Lung (tissue), 12 donors: Measurements from ENCODE around the gene ACAD11. TPM values are rescaled to one million over a fixed set of nuclear protein-coding genes. Genes with fewer than 3 reads are reported as not detected.
A peak's percentile ranks its signal among the peaks of the same experiment; 100 is the strongest.

Source experiments
- ATAC-seq: fragments of 200-7000 bp; cut with Tn5 transposase; one replicate; pipeline ENCODE4 v1.9.1; 2020; ENCODE audit warnings: moderate number of reproducible peaks; ENCODE audit not compliant: insufficient read depth, low FRiP score
- DNase-seq, 3 donors: peaks; one replicate each; pipeline ENCODE4 v3.0.0-alpha.2; 2013 to 2017
- H3K27ac ChIP-seq, 2 donors: one replicate each; pipeline ENCODE4 v1.5.1; 2013; ENCODE audit warnings: mild to moderate bottlenecking in 2 of 2, moderate library complexity in 2 of 2, control low read depth in 1 of 2, inconsistent platforms in 1 of 2, low read depth in 1 of 2, low read length in 1 of 2
- H3K27me3 ChIP-seq, 3 donors: one replicate each; pipeline ENCODE4 v1.5.1; 2013; ENCODE audit warnings: low read length in 2 of 3; ENCODE audit not compliant: control insufficient read depth in 3 of 3, insufficient read depth in 3 of 3
- H3K36me3 ChIP-seq, 4 donors: one replicate each; pipeline ENCODE4 v1.5.1; 2013; ENCODE audit warnings: low read length in 4 of 4, mild to moderate bottlenecking in 1 of 4, moderate library complexity in 1 of 4; ENCODE audit not compliant: control insufficient read depth in 4 of 4, insufficient read depth in 4 of 4
- H3K4me1 ChIP-seq, 5 donors: one replicate each; pipeline ENCODE4 v1.5.1; 2013; ENCODE audit warnings: low read length in 5 of 5, mild to moderate bottlenecking in 2 of 5, moderate library complexity in 1 of 5; ENCODE audit not compliant: control insufficient read depth in 5 of 5, insufficient read depth in 5 of 5
- H3K4me3 ChIP-seq: one replicate; pipeline ENCODE4 v1.5.1; 2013; ENCODE audit warnings: mild to moderate bottlenecking, control low read depth, moderate library complexity
- H3K9ac ChIP-seq, 2 donors: one replicate each; pipeline ENCODE4 v1.5.1; 2013; ENCODE audit warnings: low read length in 2 of 2, control low read depth in 1 of 2; ENCODE audit not compliant: insufficient read depth in 1 of 2
- H3K9me3 ChIP-seq, 4 donors: one replicate each; pipeline ENCODE4 v1.5.1; 2013; ENCODE audit warnings: low read length in 3 of 4, mild to moderate bottlenecking in 1 of 4, moderate library complexity in 1 of 4; ENCODE audit not compliant: control insufficient read depth in 4 of 4, insufficient read depth in 3 of 4
- WGBS, 2 donors: extraction: QIAGEN DNeasy Blood & Tissue Kit; methylation state at CpG; one replicate each; pipeline ENCODE4 v1.1.7; 2013; 5-methylcytosine and 5-hydroxymethylcytosine counted together
- polyA plus RNA-seq, 2 donors: library from polyadenylated mRNA; stranded (reverse); fragments of 200-250 nt; gene quantifications; one replicate each; pipeline ENCODE4 v1.2.1, GENCODE V29; 2013
- total RNA-seq, 2 donors: library from RNA; depleted of rRNA in 1 of 2; stranded (reverse); fragments of >200 nt in 1 of 2; gene quantifications; one replicate each; pipeline ENCODE4 v1.2.1, GENCODE V29; 2014 to 2021
- TF ChIP-seq, protein P1 (sequence below): IDR thresholded peaks from 2 replicates; pipeline ENCODE4 v1.5.1; 2012; ENCODE audit warnings: mild to moderate bottlenecking; ENCODE audit errors: control extremely low read depth, extremely low read depth
- donor health status: control.
- donor health status: control.
- donor health status: Bipolar disorder and iron deficiency.
- donor health status: healthy.
- donor health status: DM: yes; HTN: yes; CAD: no.

ACAD11 gene
- total and polyA plus RNA-seq, 4 donors, result 6.3 to 34.2 (median 16.0) TPM

DNA sequence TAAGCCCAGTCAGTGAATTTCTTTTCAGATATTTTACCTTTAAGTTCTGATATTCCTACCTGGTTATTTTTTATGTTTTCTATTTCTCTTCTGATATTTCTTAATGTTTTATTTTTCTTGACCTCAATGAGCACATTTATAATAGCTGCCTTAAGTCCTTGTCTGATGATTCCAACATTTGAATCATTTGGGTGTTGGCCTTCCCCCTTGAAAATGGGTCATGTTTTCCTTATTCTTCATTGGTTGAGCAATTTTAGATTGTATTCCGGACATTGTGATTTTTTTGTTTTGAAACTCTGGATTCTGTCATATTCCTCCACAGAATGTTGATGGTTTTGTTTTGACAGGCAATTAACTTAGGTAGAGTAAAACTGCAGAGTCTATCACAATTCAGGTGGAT lies 72.2 kb downstream of the ACAD11 start:
- 95% methylated on average over 1 of the region's 1 CpG for WGBS, 2 donors
- DNase-seq, result no peak
- Histone ChIP-seq H3K27me3 (no peaks in the 10 kb centered on the region), H3K9me3 (no peaks in the 10 kb centered on the region), H3K36me3 (peaks cover 0 to 6% (median 0%) of the 10 kb centered on the region in 4 donors), H3K4me3 (no peak overlapping the region), H3K4me1 (no peaks in the 10 kb centered on the region), H3K9ac (no peak overlapping the region), H3K27ac (no peak overlapping the region)
- no peak for ATAC-seq
- TF ChIP-seq, protein P1, sequence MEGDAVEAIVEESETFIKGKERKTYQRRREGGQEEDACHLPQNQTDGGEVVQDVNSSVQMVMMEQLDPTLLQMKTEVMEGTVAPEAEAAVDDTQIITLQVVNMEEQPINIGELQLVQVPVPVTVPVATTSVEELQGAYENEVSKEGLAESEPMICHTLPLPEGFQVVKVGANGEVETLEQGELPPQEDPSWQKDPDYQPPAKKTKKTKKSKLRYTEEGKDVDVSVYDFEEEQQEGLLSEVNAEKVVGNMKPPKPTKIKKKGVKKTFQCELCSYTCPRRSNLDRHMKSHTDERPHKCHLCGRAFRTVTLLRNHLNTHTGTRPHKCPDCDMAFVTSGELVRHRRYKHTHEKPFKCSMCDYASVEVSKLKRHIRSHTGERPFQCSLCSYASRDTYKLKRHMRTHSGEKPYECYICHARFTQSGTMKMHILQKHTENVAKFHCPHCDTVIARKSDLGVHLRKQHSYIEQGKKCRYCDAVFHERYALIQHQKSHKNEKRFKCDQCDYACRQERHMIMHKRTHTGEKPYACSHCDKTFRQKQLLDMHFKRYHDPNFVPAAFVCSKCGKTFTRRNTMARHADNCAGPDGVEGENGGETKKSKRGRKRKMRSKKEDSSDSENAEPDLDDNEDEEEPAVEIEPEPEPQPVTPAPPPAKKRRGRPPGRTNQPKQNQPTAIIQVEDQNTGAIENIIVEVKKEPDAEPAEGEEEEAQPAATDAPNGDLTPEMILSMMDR, result no peak

DNA sequence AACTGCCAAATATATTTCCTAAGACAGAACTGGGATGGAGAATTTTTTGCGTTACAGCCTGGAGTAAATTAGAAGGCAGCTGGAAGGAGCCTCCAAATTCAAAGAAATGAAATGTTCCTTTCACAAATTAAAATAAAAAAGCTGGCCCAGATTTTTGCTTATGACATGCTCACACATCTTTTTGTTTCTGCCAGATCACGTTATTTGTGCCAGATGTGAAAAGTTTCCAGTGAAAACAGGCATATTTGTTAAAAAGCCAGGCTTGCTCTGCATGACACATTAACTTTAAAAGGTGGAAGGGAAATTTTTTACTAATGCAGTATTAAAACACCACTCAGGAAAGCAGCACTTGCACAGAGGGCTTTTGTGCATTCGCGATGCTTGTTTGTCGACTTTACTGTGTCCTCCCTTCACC lies 85.8 kb downstream of the ACAD11 start:
- H3K36me3 ChIP-seq, result peaks cover 3 to 10% (median 6%) of the 10 kb centered on the region in 4 donors
- no peaks in the 10 kb centered on the region for H3K27me3 ChIP-seq
- 85 to 90% methylated on average over 5 of the region's 5 CpGs for WGBS, 2 donors
- H3K4me1 ChIP-seq, result peaks cover 0 to 9% (median 0%) of the 10 kb centered on the region in 5 donors
- no peak overlapping the region for H3K9ac ChIP-seq
- peak in 1 of 3 donors; percentile 13 for DNase-seq
- H3K27ac ChIP-seq, result no peak overlapping the region
- TF ChIP-seq, protein P1, result no peak
- no peak for ATAC-seq
- H3K9me3 ChIP-seq, result peaks cover 0 to 7% (median 1%) of the 10 kb centered on the region in 4 donors
- no peak overlapping the region for H3K4me3 ChIP-seq

DNA sequence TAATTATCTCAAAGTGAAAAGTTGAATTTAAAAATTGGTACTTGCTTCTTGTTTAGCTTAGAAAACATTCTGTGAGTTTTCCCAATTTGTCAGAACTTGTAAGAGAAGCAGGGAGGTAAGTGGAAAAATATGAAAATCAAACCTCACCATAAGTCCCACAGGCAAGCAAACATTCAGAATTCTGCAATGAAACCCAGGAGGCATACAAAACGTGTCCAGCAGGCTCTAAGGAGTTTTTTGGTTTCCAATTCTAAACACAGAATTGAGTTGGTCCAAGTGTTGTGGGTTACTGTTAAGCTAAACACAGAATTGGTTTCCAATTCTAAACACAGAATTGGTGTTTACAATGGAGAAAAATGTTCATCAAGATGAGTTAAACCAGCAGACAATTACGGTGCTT lies 89.6 kb downstream of the ACAD11 start:
- no peak for ATAC-seq
- Histone ChIP-seq H3K36me3 (peaks cover 0 to 6% (median 3%) of the 10 kb centered on the region in 4 donors), H3K27me3 (no peaks in the 10 kb centered on the region), H3K27ac (no peak overlapping the region), H3K9ac (no peak overlapping the region), H3K4me1 (no peaks in the 10 kb centered on the region), H3K9me3 (peaks cover 0 to 7% (median 1%) of the 10 kb centered on the region in 4 donors), H3K4me3 (no peak overlapping the region)
- TF ChIP-seq, protein P1, result no peak
- WGBS, 2 donors, result 83 to 88% methylated on average over 2 of the region's 2 CpGs
- no peak for DNase-seq

DNA sequence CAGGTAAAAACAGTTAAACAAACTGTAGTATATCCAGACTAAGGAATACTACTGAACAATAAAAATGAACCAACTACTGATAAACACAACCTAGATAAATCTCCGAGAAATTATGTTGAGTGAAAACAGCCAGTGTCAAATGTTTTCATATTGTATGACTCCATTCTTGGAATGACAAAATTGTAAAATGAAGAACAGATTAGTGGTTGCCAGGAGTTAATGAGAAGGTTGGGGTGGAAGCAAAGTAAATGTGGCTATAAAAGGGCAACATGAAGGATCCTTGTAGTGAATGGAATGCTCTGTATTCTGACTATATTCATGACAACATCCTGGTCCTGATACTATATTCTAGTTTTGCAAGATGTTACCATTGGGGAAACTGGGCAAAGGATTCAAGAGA lies 90.0 kb downstream of the ACAD11 start:
- H3K4me1 ChIP-seq, result no peaks in the 10 kb centered on the region
- H3K9ac ChIP-seq, result no peak overlapping the region
- ATAC-seq, result no peak
- peaks cover 0 to 7% (median 1%) of the 10 kb centered on the region in 4 donors for H3K9me3 ChIP-seq
- TF ChIP-seq, protein P1, result no peak
- H3K36me3 ChIP-seq, result peaks cover 0 to 6% (median 3%) of the 10 kb centered on the region in 4 donors
- no peak overlapping the region for H3K27ac ChIP-seq
- H3K27me3 ChIP-seq, result no peaks in the 10 kb centered on the region
- no peak for DNase-seq
- no peak overlapping the region for H3K4me3 ChIP-seq
- 83 to 92% methylated on average over 1 of the region's 1 CpG for WGBS, 2 donors
